ENCODE measurements around the gene TRAPPC2L. TPM values are rescaled to one million over a fixed set of nuclear protein-coding genes. Genes with fewer than 3 reads are reported as not detected.

TRAPPC2L gene
- total RNA-seq, 1 donor: 43.1 TPM

DNA sequence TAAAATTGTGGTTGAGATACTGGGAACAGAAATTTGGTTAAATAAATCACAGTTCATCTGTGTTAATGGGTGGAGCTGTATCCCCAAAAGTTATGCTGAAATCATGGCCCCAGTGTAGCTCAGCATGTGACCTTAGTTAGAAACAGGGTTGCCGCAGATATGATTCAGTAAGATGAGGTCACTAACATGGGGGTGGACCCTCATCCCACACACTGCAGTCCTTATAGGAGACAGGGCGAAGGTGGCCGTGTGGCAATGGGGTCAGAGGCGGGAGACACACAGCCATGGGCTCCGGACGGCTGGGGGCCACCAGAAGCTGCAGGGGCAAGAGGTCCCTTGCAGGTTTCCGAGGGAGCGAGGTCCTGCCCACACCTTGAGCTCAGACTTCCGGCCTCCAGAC is 10.8 kb upstream of the TRAPPC2L start:
- Histone ChIP-seq H3K4me2 (ENCODE audit: insufficient read depth, low read length) (no peak overlapping the region), H4K20me1 (ENCODE audit: insufficient read depth, low read length) (peaks cover 15% of the 10 kb centered on the region), H3K79me2 (ENCODE audit: insufficient read depth, low read length) (no peaks in the 10 kb centered on the region), H3K36me3 (ENCODE audit: insufficient read depth, low read length) (no peaks in the 10 kb centered on the region), H2AFZ (ENCODE audit: low read length) (no peak overlapping the region), H3K27me3 (ENCODE audit: insufficient read depth, low read length) (no peaks in the 10 kb centered on the region), H3K9me3 (ENCODE audit: low read depth, low read length) (no peaks in the 10 kb centered on the region), H3K4me1 (ENCODE audit: insufficient read depth, low read length) (peaks cover 6% of the 10 kb centered on the region), H3K27ac (ENCODE audit: low read depth, low read length) (no peak overlapping the region), H3K4me3 (ENCODE audit: insufficient read depth, low read length) (no peak overlapping the region)
- TF ChIP-seq, protein P1, sequence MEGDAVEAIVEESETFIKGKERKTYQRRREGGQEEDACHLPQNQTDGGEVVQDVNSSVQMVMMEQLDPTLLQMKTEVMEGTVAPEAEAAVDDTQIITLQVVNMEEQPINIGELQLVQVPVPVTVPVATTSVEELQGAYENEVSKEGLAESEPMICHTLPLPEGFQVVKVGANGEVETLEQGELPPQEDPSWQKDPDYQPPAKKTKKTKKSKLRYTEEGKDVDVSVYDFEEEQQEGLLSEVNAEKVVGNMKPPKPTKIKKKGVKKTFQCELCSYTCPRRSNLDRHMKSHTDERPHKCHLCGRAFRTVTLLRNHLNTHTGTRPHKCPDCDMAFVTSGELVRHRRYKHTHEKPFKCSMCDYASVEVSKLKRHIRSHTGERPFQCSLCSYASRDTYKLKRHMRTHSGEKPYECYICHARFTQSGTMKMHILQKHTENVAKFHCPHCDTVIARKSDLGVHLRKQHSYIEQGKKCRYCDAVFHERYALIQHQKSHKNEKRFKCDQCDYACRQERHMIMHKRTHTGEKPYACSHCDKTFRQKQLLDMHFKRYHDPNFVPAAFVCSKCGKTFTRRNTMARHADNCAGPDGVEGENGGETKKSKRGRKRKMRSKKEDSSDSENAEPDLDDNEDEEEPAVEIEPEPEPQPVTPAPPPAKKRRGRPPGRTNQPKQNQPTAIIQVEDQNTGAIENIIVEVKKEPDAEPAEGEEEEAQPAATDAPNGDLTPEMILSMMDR (IDR thresholded peaks at IDR 0.05; ENCODE audit: extremely low read depth, low read depth, low read length): no peak
- peak; percentile 97 for DNase-seq (ENCODE audit: insufficient read length, low spot score, missing footprints)

DNA sequence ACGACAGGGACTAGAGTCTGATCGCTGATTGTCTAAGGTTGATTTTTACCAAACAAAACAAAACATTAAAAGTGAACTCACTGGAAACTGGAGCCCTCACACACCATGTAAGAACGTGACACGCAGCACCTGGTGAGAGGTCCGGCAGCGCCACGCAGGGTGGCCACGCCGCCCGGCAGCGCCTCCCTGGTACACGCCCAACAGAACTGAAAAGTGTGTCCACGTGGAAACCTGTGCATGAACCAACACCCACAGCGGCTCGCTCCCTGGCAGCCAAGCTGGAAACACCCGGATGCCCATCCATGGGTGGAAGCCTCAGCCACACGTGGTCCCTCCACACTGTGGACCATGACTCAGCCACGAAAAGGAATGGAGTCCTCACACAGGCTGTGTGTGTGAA is 9.3 kb upstream of the TRAPPC2L start:
- no peaks in the 10 kb centered on the region for H3K36me3 ChIP-seq (ENCODE audit: insufficient read depth, low read length)
- TF ChIP-seq, protein P1 (IDR thresholded peaks at IDR 0.05; ENCODE audit: extremely low read depth, low read depth, low read length): no peak
- H3K9me3 ChIP-seq (ENCODE audit: low read depth, low read length): no peaks in the 10 kb centered on the region
- no peak overlapping the region for H3K27ac ChIP-seq (ENCODE audit: low read depth, low read length)
- no peaks in the 10 kb centered on the region for H3K79me2 ChIP-seq (ENCODE audit: insufficient read depth, low read length)
- H3K4me3 ChIP-seq (ENCODE audit: insufficient read depth, low read length): no peak overlapping the region
- no peak overlapping the region for H2AFZ ChIP-seq (ENCODE audit: low read length)
- H3K27me3 ChIP-seq (ENCODE audit: insufficient read depth, low read length): no peaks in the 10 kb centered on the region
- H3K4me2 ChIP-seq (ENCODE audit: insufficient read depth, low read length): no peak overlapping the region
- no peak for DNase-seq (ENCODE audit: insufficient read length, low spot score, missing footprints)
- H4K20me1 ChIP-seq (ENCODE audit: insufficient read depth, low read length): peaks cover 15% of the 10 kb centered on the region
- H3K4me1 ChIP-seq (ENCODE audit: insufficient read depth, low read length): peaks cover 6% of the 10 kb centered on the region

DNA sequence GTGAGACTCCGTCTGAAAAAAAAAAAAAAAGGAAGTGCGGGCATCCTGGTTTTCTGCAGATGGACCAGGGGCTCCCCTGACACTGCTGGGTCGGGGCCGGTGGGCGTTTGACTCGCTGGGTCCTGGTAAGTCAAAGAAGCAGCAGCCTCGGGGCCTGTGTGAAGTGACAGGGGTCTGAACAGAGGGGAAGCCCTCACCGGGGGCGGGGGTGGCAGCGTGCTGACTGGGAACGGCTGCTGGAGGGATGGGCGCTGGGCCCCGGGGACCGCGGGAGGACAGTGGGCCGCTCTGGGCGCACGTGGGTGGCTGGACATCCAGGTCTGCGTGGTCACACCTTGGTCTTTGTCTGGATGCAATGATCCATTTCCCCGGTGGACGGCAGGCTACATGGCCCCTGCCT is 8.4 kb upstream of the TRAPPC2L start:
- TF ChIP-seq, protein P1 (IDR thresholded peaks at IDR 0.05; ENCODE audit: extremely low read depth, low read depth, low read length): no peak
- no peak for DNase-seq (ENCODE audit: insufficient read length, low spot score, missing footprints)
- no peak overlapping the region for H2AFZ ChIP-seq (ENCODE audit: low read length)
- H3K27ac ChIP-seq (ENCODE audit: low read depth, low read length): no peak overlapping the region
- no peaks in the 10 kb centered on the region for H3K27me3 ChIP-seq (ENCODE audit: insufficient read depth, low read length)
- H3K9me3 ChIP-seq (ENCODE audit: low read depth, low read length): no peaks in the 10 kb centered on the region
- peaks cover 15% of the 10 kb centered on the region for H4K20me1 ChIP-seq (ENCODE audit: insufficient read depth, low read length)
- no peak overlapping the region for H3K4me3 ChIP-seq (ENCODE audit: insufficient read depth, low read length)
- no peak overlapping the region for H3K4me2 ChIP-seq (ENCODE audit: insufficient read depth, low read length)
- no peaks in the 10 kb centered on the region for H3K79me2 ChIP-seq (ENCODE audit: insufficient read depth, low read length)
- peaks cover 6% of the 10 kb centered on the region for H3K4me1 ChIP-seq (ENCODE audit: insufficient read depth, low read length)
- H3K36me3 ChIP-seq (ENCODE audit: insufficient read depth, low read length): no peaks in the 10 kb centered on the region

GRCh38 chr16:88850531-88851199 is 6.3 kb upstream of the TRAPPC2L start:
- H3K9me3 ChIP-seq (ENCODE audit: low read depth, low read length): no peaks in the 10 kb centered on the region
- H3K4me1 ChIP-seq (ENCODE audit: insufficient read depth, low read length): peaks cover 7% of the 10 kb centered on the region
- TF ChIP-seq, protein P1 (IDR thresholded peaks at IDR 0.05; ENCODE audit: extremely low read depth, low read depth, low read length): no peak
- no peak overlapping the region for H3K4me3 ChIP-seq (ENCODE audit: insufficient read depth, low read length)
- H3K27ac ChIP-seq (ENCODE audit: low read depth, low read length): no peak overlapping the region
- peaks cover 1% of the 10 kb centered on the region for H3K79me2 ChIP-seq (ENCODE audit: insufficient read depth, low read length)
- H4K20me1 ChIP-seq (ENCODE audit: insufficient read depth, low read length): peaks cover 16% of the 10 kb centered on the region
- no peak for DNase-seq (ENCODE audit: insufficient read length, low spot score, missing footprints)
- H3K4me2 ChIP-seq (ENCODE audit: insufficient read depth, low read length): no peak overlapping the region
- peaks cover 3% of the 10 kb centered on the region for H3K36me3 ChIP-seq (ENCODE audit: insufficient read depth, low read length)
- H3K27me3 ChIP-seq (ENCODE audit: insufficient read depth, low read length): no peaks in the 10 kb centered on the region
- no peak overlapping the region for H2AFZ ChIP-seq (ENCODE audit: low read length)

Data from osteoblast (primary cell).